Vagina (tissue), 2 donors: Measurements from ENCODE around the gene INTS6.

Experiments used
- CTCF ChIP-seq, 3 experiments: fragments of 450-650 bp in 2 of 3; fragments of 200-600 bp in 1 of 3; sonication (generic) in 1 of 3; IDR thresholded peaks; one replicate each; pipeline ENCODE4 v1.5.1; 2017 to 2019; ENCODE audit warnings: antibody characterized with exemption in 3 of 3, mild to moderate bottlenecking in 2 of 3, moderate library complexity in 2 of 3
- POLR2A ChIP-seq, 2 donors: fragments of 450-650 bp; IDR thresholded peaks; one replicate each; pipeline ENCODE4 v1.6.1; 2017; ENCODE audit warnings: antibody characterized with exemption in 2 of 2, mild to moderate bottlenecking in 2 of 2, moderate library complexity in 2 of 2

GRCh38 chr13:51318015-51318414 is 134.8 kb downstream of the INTS6 start:
- TF ChIP-seq CTCF (IDR thresholded peaks at IDR 0.05) = no peak
- no peak for TF ChIP-seq POLR2A (IDR thresholded peaks at IDR 0.05)
